ACHN (cell line): ENCODE results near the gene CSF2RB.
A peak's percentile ranks its signal among the peaks of the same experiment; 100 is the strongest.

Source experiments
- DNase-seq: peaks from one replicate; pipeline ENCODE4 v3.0.0-alpha.2; 2015
- in situ Hi-C: cut with HindIII; loops from 2 replicates; pipeline ENCODE4 v1.10.0; 2017; ENCODE audit warnings: low sequenced_read_pairs, low pct_ligation_motif_present, low pct_unique_long_range_greater_than_20kb

The CSF2RB gene

DNA sequence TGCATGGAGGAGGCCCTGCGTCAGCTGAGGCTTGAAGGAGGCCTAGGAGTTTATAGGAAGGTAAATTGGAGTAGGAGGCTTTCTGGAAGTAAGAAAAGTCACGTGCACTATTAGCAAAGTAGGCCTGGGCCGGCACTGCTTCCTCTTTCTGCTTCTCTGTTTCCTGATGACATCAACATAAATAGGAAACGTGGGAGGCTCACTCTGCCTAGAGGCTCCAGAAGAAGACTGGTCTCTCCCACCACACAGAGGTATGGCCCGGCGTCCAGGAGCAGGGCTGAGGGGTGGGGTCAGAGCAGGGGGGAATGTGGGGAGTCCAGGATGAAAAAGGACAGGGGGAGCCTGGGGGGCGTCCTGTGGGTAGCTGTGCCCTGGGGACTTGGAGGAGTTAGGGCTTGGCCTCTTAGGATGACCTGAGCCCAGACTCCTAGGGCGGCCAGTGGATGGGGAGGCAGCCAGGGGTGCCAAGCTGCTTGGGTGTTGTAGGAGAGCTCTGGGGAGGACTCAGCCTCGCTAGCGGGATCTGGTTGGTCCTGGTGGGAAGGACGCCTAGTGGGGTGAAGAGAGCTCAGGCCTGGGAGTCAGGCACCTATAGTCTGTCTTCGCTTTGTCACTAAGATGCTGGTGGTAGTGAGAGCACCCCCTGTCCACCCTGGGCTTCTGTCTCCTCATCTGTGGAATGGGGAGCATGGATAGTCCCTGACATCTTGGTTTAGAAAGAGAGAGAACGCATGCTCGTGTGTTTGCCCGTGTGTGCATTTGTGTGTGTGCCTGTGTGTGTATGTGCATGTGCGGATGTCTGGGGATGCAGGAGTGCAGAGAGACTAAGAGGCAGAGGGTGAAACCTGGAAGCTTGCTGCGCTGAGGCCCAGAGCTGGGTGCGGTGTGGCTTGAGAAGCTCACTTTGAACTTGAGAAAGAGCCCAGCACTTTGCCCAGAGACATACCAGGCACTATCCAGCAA is at the start of gene CSF2RB:
Gene CSF2RB (plus strand): TSS at position 202 of the 963 bp plus-strand sequence. CDS start 8,580 bp downstream, outside the sequence.
- in situ Hi-C loops, result no loop called here
- no peak for DNase-seq

DNA sequence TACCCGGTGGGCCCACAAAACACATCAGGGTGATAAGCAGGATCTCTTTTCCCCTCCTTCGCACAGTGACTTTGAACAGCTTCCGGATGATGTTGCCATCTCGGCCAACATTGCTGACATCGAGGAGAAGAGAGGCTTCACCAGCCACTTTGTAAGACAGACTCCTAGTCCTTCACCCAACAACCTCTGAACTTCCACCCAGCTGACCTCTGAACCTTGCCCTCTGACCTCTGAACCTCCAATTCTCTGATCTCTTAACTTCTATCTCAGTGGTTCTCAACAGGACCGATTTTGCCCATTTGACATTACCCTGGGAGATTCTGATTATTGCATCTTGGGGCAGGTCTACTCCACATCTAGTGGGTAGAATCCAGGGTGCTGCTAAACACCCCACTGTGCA is 49.4 kb upstream of the CSF2RB start:
- in situ Hi-C loops, result no loop called here
- no peak for DNase-seq

DNA sequence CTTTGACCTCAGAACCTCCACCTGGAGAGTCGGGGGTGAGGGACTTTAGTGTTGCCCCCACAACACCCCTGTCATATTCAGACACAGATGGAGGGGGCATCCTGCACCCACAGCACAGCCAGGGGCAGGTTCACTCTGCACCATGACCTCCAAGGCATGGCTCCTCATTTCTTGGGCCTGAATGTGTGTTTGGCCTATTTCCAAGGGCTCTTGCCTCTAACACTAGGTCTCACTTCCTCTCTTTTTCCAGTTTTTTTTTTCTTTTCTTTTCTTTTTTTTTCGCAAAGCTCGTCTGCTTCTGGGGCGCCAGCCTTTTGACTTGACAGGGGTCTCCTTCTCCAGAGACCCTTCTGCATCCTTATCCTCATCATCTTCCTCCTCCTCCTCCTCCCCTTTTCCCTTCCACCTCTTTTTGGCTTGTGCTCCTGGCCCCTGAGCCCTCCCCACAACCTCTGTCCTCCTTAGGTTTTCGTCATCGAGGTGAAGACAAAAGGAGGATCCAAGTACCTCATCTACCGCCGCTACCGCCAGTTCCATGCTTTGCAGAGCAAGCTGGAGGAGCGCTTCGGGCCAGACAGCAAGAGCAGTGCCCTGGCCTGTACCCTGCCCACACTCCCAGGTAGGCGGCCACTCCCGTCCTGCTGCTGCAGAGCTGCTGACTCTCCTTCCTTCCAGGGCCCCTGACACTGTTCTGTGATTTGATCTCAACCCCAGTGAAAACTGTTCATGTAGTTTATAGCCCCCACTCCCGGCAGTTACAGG is 48.8 kb upstream of the CSF2RB start:
- in situ Hi-C loops, result no loop called here
- DNase-seq, result no peak

DNA sequence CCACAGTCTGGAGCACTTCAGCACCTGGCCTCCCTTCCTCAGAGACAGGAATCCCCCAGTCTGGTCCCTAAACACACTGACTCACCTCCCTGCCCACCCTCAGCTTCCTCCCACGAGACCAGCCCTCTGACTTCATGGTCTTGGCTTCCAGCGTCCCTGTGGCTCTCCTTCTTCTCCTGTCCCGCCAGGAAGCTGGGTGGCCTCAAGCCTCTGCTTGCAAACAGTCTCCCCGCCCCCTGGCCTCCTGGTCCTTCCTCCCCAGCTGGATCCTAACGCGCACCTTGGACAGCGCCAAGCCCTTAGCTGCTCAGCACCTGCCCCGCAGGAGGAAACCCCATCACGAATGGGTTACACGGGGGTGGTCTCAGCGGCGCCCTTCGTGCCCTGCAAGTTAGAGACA is 48.1 kb upstream of the CSF2RB start:
- in situ Hi-C loops, result no loop called here
- DNase-seq, result no peak

DNA sequence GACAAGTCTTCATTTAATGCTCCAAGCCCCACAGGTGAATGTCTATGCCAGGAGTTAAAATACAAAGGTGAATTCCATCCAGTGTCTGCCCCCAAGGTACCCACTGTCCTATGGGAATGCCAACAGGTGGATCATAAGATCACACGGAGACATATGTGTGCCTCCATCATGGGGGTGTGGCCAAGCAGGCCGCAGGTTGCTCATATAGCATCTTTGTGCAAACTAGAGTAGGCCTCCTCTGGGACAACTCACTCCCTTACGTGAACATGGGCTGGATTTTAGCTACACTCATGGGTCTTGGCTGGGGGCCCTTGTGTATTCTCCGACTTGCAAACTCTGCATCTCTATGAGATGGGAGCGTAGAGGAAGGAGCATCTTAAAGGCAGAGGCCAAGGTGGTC is 45.7 kb upstream of the CSF2RB start:
- no peak for DNase-seq
- in situ Hi-C loops, result no loop called here

DNA sequence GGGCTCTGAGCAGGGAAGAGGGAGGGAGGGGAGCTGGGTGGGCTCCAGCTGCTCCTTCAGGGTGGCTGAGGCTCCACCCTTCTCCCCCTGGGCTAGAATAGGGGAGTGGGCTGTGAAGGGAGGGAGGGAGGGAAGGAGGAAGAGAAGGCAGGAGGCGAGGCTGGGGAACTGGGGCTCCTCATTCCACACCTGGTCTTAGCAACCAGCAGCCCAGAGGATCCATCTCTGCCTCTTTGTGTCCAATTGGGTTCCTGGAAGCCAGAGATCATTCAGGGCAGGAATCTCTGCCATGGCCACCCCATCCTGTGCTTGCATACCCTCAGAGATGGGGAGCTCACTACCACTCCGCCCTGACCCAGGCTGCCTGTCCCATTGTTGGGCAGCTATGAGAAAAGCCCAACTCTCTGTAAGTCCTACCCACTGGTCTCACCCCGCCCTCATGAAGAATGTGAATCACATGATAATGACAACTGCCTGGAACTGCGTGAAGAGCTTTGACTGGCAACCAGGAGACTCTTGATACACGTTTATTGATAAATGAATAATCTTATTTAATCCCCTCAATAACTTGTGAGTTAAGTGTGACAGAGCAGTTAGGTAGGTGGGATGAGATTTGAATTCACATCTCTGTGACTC is 44.8 kb upstream of the CSF2RB start:
- no peak for DNase-seq
- in situ Hi-C loops, result no loop called here

DNA sequence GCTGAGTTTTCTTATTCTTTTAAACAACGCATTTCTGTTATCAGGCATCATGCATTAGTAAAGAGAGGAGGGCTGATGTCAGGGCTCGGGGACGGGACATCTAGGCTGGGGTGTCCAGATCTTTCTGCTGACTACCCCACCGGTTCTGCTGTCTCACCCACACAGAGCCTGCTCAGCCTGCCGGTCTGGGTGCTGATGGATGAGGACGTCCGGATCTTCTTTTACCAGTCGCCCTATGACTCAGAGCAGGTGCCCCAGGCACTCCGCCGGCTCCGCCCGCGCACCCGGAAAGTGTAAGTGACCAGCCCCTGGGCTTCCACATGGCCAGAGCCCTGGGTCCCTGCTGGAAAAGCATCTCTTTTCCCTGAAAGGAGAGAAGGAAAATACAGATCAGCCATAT is 43.2 kb upstream of the CSF2RB start:
- no peak for DNase-seq
- in situ Hi-C loops, result no loop called here

DNA sequence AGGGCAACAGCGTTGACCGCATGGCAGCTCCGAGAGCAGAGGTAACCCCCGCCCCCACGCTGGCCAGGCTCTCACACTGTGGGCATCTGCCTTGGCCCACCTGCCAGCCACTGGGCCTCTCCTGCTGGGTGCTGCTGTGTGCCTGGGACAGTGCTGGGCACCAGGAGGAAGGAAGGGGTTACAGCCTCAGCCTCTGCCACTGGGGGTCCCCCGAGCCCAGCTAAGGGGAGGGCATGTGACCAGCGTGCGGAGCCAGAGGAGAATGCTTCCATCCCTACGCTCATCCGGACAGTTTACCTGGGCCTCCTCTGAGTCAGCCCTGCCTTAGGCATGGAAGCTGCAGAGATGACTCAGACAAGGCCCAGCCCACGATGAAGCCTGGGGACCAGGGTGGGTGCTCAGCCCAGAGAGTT is 41.8 kb upstream of the CSF2RB start:
- DNase-seq, result no peak
- in situ Hi-C loops, result no loop called here

DNA sequence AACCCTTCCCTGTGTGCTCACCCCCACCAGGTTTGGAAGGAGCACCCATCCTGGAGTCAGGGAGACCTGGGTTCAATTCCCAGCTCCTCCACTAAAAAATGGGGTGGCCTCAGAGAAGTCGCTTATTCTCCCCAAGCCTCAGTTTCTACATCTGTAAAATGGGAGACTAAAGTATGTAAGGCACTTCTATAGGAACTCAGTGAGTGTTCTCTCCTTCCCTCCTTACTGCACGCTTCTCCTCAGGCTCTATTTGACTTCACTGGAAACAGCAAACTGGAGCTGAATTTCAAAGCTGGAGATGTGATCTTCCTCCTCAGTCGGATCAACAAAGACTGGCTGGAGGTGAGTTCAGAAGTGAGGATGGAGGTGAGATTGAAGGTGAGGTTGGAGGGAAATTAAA is 41.3 kb upstream of the CSF2RB start:
- in situ Hi-C loops, result no loop called here

DNA sequence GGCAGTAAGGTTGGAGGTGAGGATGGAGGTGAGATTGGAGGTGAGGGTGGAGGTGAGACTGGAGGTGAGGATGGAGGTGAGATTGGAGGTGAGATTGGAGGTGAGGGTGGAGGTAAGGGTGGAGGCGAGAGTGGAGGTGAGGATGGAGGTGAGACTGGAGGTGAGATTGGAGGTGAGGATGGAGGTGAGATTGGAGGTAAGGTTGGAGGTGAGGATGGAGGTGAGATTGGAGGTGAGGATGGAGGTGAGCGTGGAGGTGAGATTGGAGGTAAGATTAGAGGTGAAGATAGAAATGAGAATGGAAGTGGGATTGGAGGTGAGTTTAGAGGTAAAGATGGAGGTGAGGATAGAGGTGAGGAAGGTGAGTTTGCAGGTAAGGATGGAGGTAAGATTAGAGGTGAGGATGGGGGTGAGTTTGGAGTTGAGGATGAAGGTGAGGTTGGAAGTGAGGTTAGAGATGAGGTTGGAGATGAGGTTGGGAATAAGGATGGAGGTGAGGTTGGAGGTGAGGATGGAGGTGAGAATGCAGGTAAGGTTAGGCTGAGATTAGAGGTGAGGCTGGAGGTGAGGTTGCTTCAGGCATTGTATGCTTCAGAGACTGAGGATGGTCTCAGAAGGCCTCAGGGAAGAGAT is 40.4 kb upstream of the CSF2RB start:
- in situ Hi-C loops, result no loop called here
- DNase-seq, result no peak

More for the DNA sequence above, 41.3 kb upstream of the CSF2RB start:
- DNase-seq, result no peak

DNA sequence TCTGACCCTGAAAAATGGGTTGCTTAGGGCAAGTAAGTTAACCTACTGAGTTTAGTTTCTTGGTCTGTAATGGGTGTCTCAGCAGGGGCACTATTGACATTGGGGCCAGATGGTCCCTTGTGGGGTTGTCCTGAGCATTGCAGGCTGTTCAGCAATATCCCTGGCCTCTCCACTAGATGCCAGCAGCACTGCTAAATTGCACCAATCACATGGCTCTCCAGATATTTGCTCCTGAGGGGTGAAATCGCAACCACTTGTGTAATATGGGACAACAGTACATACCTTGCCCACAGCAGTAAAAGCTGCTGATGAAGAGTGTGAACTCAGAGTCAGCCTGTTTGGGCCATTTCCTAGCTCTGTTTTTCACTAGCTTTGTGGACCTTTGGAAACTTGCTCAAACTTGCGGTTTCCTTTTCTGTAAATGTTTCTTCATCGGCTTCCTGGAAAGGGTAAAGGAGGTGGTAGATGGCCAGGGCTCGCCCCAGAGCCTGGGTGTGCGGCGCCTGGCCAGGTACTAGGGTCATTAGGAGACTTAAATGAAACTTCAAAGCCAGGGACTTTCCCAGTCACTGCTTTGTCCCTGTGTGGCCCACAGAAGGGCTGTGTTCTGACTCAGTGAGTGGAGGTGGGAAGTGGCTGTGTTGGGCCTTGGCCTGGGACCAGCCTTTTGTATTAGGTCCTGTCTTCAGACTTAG is 39.7 kb upstream of the CSF2RB start:
- in situ Hi-C loops, result no loop called here
- peak; percentile 70 for DNase-seq

DNA sequence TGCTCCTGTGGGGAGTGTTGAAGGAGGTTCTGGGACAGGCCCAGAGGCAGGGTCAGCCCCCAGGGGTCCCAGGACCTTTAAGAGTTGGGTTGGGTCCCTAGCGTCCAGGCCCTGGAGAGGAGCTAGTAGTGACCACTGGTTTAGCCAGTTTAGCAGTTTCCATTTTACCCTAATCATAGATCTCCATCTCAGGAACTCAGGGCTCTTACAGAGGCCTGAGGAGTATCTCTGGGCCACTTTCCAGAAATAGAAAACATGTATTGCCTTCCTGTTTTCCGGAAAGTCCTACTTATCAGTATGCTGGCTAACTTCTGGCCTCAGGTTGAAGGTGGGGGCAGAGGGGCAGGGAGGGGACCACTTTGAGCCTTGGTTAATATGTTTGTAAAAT is 39.1 kb upstream of the CSF2RB start:
- no peak for DNase-seq
- in situ Hi-C loops, result no loop called here

DNA sequence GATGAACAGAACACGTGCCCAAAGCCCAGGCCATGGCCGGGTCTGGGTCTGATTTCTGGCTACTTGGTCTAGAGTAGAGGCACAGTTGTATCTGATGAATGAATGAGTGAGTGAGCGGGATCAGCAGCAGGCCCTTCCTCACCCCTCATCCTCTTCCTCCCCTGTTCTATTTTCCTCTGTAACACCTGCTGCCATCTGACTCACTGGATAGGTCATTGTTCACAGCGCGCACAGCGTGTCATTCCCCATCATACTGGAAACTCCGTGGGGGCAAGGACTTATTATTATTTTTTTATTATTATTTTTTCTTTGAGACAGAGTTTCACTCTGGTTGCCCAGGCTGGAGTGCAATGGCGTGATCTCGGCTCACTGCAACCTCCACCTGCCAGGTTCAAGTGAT is 38.7 kb upstream of the CSF2RB start:
- in situ Hi-C loops, result no loop called here

DNA sequence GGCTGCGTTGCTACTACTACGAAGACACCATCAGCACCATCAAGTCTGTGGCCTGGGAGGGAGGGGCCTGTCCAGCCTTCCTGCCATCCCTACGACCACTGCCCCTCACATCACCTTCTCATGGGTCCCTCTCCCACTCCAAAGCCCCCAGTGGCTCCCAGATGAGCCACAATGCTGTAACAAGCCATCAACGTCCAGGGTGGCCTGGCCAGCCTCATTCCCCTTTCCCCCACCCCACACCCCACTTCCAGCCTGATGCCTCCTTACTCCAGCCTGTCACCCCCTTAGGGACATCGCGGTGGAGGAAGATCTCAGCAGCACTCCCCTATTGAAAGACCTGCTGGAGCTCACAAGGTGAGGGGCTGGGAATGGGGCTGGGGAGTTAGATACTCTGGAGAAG is 37.7 kb upstream of the CSF2RB start:
- in situ Hi-C loops, result no loop called here
- no peak for DNase-seq

More for the DNA sequence above, 38.7 kb upstream of the CSF2RB start:
- DNase-seq, result no peak

DNA sequence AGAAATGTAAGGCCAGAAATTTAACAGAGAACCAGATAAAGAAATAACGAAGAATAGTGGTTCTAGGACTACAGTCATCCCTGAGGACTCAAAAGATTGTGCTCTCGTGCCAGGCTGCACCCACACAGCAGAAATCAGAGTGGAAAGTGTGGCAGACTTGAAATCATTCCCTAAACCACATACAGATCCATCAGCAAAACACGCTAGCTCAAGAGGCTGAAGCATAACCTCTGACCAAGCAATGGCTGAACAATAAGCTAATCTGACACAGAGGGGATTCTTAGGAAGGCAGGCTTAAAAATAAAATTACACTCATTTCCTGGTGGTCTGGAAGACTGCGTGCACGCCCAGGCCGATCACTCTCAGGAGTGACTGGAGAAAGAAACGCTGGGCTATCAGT is 33.7 kb upstream of the CSF2RB start:
- no peak for DNase-seq
- in situ Hi-C loops, result no loop called here

DNA sequence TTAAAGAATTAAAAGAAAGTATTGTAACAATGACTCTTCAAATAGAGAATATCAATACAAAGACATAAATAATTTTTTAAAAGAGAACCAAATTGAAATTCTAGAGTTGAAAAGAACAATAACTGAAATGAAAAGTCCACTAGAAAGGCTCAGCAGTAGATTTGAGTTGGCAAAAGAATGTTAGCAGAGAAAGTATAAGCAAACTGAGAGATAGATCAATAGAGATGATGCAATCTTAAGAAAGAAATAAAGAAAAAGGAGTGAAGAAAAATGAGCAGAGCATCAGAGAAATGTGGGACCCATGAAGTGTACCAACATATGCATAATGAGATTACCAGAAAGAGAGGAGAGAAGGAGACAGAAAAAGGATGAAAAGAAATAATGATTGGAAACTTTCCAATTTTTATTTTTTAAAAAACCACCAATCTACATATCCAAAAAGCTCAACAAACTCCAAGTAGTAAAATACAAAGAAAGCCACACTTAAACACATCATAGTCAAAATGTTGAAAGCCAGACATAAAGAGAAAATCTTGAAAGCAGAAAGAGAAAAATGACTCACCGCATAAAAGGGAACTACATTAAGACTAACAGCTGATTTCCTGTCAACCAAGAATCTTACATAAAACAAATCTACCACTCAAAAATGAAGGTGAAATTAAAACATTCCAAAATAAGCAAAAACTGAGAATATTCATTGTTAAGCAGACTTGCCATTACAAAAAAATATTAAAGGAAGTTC is 31.8 kb upstream of the CSF2RB start:
- in situ Hi-C loops, result no loop called here
- DNase-seq, result no peak

DNA sequence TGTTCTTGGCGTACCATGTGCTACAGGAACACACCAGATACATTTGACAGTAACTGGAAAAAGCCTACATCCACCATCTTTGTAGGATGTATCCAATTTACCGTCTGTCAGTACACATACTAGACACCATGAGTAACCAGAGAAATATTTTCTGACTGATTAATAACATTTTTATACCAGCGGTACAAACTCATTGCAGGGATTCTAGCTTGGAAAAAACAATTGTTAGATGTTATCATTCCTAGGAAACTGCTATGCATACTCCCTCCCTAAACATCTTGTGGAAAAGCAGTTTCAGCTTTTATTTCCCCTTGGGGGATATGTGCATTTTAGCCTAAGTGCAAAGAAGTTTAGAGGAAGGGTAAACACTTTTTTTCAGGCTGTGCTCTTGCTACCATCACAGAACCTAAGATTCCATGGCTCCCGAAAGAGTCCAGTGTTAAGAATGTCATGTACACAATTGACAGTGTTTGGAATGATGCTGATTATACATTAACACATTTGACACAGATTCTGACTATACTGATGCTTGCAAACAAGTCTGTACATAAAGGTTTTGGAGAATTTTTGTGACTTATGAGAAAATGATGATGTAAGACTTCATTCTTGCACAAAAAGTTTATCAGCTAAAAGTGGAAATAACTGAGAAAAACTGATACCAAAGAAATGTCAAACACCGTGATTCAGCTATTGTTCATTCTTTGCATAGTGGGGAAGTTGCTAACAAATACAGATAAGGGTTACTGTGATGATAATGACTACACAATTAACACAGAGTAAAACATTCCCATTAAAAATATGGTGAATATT is 28.9 kb upstream of the CSF2RB start:
- no peak for DNase-seq
- in situ Hi-C loops, result no loop called here
